HG03025 (cell line): ENCODE measurements around the gene POLR1E.
"Not testable (repeated sequence)": the region's sequence is repeated elsewhere in the genome, so short reads cannot be mapped to it uniquely, and the experiment has no call there.

Source experiments
- ATAC-seq: cut with Tn5 transposase; IDR thresholded peaks from one replicate; pipeline ENCODE4 v1.9.1; 2021; ENCODE audit warnings: mild to moderate bottlenecking, moderate library complexity; ENCODE audit not compliant: unreplicated experiment, low FRiP score

POLR1E gene

DNA sequence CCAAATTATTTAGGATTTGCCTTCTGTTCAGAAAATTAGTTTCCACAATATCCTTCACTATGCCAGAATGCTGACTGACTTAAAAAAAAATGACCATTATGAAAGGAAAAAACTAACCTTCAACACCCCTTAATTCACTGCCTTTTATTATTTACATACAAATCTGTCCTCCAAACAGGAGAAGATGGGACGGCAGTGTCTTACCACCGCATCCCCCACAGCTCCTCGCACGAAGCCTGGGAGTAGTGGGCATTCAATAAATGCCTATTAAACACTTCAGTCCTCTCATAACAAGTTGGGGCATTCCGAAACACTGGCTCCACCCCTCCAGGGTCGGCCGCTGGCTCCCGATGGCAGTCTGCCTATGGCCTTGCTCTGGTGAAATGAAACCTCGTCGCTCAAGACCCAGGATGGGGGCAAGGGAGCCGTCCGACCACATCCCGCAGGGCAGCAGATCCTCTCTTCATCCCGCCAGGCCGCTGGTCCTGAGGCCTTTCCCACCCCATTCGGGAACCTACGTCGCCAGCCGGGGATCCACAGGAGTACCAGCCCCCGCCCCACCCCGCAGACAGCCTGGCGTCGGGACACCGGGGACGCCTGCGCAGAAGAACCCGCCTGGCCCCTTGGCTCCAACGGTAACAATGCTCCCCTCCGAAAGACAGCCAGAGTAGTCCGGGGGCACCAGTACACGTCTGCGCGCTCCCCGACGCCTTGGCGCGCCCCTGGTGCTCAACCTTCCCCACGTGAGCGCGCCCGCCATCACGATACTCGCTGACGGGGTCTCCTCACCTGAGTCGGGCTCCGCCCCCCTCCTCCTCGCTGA is 21.1 kb upstream of the POLR1E start:
- peak; percentile 37 for ATAC-seq

DNA sequence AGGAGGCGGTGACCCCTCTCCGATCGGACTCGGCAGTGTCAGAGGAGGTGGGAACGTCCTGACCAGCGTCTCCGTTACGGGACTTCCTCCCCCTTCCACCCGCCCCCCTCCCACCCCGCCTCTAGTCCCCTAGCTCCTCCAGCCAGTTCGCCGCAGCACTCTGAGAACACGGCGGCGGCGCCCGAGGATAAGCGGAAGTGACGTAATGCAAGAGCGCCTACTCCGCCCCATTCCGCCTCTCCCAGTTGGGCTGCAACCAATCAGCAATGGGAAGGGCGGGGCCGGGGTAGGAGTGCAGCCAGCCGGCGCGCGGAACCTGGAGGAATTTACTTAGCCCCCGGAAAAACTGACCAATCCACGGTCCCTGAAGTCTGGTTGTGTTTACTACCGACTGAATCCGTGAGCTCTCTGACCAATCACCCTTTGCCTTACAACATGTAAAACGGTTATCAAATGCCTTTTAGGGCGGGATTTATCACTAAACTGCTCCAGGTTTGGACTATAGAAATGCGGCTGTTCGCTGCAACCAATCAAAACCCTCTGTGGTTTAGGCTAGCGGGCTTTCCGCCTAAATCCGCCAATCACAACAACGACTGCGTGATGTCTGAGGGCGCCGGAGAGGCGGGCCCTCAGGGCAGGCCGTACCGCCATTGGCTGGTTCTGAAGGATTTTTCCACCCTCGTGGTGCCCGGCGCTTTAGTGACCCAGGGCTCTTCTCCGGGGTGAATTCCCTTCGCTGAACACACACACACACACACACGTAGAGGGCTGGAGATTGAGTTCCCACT is 20.3 kb upstream of the POLR1E start, which contains the start of gene ZBTB5:
Gene ZBTB5, minus strand, starts transcription at position 202 of the 788 bp plus-strand sequence. CDS start 22,899 bp downstream, outside the sequence.
- ATAC-seq = peak; percentile 83

DNA sequence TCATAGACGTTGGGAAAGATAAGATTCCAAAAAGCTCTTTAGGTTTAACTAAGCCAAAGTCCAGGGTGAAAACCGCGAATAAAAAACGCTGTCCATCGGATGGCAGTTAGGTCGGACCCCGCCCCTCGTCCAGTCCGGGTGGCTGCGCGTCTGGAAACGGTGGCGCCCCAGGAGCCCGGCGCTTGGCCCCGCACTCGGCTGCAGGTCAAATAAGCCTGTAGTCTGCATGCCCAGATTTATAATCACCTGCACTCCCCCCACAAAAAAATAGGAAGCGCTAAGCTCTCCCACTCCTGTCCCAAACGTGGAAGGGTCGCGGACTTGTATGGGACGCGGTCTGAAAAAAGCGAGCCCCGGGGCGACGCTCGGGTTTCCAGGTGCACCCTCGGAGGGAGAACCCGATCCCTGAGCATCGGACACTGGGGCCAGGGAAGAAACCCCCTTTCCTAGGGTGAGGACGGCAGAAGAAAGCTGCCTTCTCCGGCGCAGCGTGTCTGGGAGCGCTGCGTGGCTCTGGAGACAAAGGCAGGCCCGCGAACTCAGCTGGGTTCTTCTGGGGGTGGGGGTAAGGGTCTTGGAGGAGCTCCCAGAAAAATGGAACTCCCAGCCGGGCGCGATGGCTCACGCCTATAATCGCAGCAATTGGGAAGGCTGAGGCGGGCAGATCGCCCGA is 19.6 kb upstream of the POLR1E start:
- no peak for ATAC-seq

DNA sequence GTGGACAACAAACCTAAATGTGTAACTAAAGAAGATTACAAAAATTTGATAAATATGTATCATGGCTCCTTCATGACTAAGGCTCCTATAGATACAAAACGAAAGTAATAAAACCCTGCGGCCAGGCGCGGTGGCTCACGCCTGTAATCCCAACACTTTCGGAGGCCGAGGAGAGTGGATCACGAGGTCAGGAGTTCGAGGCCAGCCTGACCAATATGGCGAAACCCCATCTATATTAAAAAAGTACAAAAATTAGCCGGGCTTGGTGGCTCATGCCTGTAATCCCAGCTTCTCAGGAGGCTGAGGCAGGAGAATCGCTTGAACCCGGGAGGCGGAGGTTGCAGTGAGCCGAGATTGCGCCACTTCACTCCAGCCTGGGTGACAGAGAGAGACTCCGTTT is 18.2 kb upstream of the POLR1E start:
- not testable (repeated sequence) for ATAC-seq

DNA sequence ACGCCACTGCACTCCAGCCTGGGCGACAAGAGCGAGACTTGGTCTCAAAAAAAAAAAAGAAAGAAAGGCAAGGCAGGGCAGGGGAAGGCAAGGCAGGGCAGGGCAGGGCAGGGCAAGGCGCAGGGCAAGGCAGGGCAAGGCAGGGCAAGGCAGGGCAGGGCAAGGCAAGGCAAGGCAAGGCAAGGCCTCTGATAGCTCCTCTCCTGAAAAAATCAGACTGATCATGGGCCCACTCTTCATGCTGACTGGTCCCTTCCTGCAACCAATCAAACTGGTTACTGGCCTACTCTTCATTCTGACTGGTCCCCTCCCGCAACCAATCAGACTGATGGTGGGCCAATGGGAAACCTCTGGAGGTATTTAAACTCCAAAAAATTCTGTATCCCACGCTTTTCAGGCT is 17.1 kb upstream of the POLR1E start:
- no peak for ATAC-seq

DNA sequence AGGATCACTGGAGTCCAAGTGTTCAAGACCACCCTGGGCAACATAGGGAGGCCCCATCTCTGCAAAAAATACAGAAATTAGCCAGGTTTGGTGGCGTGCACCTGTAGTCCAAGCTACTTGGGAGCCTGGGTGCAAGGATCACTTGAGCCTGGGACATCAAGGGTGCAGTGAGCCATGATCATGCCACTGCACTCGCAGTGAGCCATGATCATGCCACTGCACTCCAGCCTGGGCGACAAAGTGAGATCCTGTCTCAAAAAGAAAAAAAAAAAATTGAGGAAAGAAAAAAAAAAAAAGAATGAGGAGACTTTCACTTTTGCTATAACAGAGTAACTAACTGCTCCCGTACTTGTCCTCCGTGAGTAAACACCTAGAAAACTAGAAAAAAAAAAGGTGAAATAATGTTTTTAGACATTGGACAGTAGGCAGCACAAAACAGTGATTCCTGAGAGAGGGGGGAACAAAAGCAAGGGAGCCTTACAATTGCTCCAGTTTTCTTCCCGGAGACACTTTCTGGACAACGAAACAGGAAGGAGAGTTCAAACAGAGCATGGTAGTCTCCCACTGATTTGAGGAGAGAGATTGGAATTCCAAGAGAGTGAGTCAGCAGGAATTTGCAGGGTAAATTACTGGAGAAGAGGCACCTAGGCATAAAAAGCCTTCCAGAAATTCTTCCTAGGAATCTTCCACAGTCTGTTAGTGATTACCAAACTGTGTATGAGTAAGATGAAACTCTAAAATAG is 13.6 kb upstream of the POLR1E start:
- no peak for ATAC-seq

DNA sequence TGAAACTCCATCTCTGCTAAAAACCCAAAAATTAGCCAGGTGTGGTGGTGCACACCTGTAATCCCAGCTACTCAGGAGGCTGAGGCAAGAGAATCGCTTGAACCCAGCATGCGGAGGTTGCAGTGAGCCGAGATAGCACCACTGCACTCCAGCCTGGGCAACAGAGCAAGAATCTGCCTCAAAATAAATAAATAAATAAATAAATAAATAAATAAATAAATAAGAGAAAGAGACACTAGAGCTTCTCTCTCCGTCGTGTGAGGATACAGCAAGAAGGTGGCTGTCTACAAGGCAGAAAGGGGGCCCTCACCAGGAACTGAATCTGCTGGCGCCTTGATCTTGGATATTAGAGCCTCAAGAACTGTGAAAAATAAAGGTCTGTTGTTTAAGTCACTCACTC is 11.8 kb upstream of the POLR1E start:
- not testable (repeated sequence) for ATAC-seq

DNA sequence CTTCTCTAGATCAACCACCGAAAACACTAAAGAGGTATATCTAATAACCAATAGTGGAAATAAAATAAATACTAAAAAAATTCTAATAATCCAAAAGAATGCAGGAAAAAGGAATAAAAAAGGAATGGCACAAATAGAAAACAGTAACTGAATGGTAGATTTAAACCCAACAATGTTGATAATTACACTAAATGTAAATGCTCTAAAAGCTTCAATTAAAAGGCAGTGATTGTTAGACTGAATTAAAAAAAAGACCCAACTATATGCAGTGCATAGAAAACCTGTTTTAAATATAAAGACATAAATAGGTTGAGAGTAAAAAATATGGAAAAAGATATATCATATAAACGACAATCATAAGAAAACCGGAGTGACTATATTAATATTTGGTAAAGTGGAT is 11.3 kb upstream of the POLR1E start:
- no peak for ATAC-seq

DNA sequence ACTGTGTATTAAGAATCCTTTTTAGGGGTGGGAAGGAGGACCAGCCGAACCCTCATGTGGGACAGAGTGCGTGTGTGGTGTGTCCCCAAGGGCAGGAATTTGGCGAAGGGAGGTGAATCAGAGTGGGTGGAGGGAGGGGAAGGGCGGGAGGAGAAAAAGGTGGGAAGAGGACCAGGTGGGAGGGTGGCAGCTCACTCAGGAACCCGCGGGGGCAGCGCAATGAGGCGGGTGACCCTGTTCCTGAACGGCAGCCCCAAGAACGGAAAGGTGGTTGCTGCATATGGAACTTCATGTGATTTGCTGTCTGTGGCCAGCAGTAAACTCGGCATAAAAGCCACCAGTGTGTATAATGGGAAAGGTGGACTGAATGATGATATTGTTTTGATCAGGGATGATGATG is 8.8 kb upstream of the POLR1E start:
- ATAC-seq = no peak

DNA sequence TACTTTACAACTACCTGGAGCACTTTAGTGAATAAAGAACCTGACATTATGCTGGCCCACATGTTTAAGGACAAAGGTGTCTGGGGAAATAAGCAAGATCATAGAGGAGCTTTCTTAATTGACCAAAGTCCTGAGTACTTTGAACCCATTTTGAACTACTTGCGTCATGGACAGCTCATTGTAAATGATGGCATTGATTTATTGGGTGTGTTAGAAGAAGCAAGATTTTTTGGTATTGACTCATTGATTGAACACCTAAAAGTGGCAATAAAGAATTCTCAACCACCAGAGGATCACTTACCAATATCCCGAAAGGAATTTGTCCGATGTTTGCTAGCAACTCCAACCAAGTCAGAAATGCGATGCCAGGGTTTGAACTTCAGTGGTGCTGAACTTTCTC is 8.3 kb upstream of the POLR1E start:
- ATAC-seq = not testable (repeated sequence)

DNA sequence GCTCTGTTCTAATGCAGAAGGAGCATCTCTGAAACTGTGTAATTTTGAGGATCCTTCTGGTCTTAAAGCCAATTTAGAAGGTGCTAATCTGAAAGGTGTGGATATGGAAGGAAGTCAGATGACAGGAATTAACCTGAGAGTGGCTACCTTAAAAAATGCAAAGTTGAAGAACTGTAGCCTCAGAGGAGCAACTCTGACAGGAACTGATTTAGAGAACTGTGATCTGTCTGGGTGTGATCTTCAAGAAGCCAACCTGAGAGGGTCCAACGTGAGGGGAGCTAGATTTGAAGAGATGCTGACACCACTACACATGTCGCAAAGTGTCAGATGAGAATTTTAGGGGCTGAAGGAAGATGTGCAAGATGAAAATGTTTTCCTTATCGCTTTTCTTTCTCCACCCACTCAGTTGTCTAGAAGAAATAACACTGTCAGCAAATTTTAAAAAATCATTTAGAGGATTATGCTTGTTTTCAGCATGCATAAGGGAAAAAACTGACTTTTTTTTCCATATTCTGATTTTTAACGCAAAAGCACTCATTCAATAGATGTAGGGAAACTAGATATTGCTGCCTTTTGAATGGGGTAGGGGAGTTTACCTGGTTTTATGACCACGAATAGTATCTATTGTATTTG is 7.6 kb upstream of the POLR1E start:
- not testable (repeated sequence) for ATAC-seq

DNA sequence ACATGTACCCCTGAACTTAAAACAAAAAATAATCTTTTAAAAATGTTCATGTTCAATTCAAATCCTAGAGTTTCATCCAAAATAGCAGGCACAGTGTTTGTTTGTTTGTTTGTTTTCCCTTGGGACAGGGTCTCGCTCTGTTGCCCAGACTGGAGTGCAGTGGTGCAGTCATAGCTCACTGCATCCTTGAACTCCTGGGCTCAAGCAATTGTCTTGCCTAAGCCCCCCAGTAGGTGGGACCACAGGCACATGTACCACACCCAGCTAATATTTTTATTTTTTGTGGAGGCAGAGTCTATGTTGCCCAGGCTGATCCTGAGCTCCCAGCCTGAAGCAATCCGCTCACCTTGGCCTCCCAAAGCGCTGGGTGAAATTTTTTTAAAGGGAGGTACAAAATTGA is 5.0 kb upstream of the POLR1E start:
- no peak for ATAC-seq

DNA sequence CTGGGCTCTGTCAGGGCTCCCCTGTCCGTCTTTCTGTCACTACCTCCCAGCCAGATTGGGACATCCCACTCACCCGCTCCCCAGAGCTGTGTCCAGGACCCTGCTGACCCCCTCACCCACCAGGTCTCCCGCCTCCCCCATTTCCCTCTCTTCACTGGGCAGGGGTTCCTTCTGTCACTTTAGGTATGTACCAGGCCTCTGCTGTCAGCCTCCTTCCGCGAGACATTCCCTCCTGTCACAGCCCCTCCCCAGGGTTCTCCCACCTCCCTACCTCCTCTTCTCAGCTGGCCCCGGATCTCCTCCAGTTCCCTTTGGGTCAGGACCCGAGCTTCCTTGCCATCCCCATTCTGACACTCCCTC is 488 bp downstream of the POLR1E start:
- no peak for ATAC-seq

DNA sequence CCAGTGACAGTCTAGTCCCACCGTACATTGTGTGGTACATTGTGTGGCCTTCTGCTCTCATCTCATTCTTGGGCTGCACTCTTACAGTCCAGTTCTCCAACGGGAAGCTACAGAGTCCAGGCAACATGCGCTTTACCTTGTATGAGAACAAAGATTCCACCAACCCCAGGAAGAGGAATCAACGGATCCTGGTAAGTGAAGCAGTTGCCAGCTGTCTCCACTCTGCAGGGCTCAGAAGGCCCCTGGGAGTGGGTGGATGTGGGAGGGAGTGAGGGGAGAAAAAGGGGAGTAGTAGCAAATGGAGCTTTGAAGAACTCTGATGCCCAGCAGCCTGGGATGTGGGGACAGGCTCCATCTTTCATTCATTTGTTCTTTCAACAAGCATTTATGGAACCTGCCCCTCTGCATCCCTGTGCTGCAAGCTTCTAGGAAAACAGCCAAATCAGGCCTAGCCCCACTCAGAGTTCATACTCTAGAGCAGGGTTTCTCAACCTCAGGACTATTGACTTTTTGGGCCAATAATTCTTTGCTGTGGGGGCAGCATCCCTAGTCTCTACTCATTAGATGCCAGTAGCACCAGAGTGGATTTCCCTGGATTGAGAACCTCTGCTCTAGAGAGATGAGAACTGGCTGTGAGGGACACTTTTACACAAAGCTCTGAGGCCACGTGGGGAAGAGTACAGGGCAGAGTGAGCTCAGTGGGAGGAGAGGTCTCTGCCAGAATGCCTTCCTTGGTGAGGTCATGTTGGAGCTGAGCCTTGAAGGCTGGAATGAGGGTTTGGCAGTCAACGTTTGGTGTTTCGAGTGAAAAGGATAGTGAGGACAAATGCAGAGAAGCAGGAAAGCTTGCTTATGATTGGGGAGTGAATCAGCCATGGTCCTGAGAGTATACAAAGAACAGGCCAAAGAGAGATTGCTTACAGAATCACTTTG is 1.1 kb downstream of the POLR1E start:
- ATAC-seq = no peak

DNA sequence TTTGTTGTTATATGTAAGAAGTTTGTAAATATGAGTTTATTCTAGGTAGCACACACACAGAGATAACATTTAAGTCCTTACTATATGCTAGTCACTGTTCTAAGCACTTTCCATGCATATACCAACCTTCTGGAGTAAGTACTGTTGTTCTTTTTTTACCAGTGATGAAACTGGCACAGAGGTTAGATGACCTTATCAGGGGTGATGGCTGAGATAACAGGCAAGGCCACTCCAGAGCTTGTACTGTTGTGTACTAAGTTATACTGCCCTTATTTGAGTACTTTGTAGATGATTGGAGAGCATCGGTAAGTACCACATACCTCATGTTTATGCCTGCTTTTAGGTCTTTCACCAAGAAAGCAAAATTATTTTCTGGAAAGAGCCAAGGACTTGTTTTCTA is 6.2 kb downstream of the POLR1E start:
- ATAC-seq = no peak

DNA sequence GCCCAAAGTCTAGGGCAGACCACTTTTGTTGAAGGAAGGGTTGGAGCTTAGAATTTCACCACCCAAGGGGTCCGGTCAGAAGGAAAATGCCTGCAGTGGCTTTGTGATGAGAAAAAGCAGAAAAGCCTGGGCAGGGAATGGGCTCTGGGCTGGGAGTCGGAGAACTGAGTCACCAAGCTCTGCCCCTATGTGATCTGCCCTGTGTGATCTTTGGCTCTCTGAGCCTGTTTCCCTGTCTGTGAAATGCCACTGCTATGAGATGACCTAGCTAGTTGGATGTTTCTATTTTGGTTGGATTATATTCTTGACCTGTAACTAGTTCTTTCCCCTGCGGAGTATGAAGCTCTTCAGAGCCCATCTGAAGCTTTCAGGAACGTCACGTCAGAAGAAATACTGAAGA is 9.8 kb downstream of the POLR1E start:
- ATAC-seq = no peak

DNA sequence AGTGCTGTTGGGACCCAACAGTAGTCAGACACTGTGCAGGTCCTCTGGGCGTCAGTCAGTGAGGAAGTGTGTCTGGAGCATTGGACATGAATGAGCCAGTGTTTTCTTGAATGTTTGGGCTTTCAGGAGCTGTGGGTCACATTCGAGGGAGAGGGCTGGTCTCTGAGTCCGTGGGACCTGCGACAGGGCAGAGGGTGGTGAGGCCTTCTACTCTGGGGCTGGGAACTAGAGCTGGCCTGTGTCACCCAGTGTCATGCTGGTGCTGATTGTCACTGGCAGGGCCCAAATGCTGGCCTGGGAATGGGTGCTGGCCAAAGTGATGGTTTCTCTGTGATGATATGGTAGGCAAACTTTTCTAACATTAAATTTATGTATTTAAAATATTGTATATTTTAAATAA is 10.3 kb downstream of the POLR1E start:
- ATAC-seq = no peak

DNA sequence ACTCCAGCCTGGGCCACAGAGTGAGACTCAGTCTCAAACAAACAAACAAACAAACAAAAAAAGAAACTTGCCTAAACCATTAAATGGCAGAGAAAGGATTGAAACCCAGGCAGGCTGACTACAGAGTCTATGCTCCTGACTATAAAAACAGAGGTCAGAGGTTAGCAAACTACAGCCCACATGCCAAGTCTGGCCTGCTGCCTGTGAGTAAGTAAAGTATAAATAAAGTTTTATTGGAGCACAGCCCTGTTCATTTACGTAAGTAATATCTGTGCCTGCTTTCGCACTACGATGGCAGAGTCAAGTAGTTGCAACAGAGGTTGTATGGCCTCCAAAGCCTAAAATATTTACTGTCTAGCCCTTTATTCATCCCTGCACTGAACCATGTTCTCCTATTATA is 11.6 kb downstream of the POLR1E start:
- ATAC-seq = no peak

DNA sequence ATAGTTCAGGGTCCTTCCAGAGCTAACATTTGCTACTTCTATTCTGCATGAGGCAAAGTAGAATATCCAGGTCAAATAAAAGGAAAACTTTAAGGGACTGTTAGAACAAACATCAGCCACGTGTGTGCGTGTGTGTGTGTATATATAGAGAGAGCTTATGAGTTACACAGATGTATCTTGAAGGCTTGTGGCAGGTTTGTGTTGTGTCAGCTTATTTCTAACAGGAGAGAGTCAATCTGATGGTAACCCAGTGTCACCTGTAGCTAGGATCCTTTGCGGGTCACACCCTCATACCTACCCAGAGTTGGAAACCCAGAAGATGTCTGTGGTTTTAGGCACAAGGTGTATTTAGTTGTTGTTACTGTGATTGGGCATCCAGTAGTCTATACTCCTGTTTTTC is 12.7 kb downstream of the POLR1E start:
- ATAC-seq = no peak
